Measurements from ENCODE around the gene CD2AP.

Gene CD2AP

GRCh38 chr6:47495207-47495606 lies 17.6 kb downstream of the CD2AP start:
- Histone ChIP-seq H2AFZ (ENCODE audit: low read depth) (no peak overlapping the region), H3K79me2 (ENCODE audit: insufficient read depth, low read depth) (peaks cover 95% of the 10 kb centered on the region), H3K27me3 (ENCODE audit: insufficient read depth, low read depth) (no peaks in the 10 kb centered on the region), H3K4me1 (ENCODE audit: low read depth, poor library complexity, severe bottlenecking) (no peaks in the 10 kb centered on the region), H3K36me3 (ENCODE audit: insufficient read depth) (no peaks in the 10 kb centered on the region), H3K27ac (no peak overlapping the region), H3K9ac (no peak overlapping the region), H4K20me1 (ENCODE audit: insufficient read depth) (peaks cover 4% of the 10 kb centered on the region), H3K4me2 (no peak overlapping the region), H3K4me3 (IDR thresholded peaks at IDR 0.05; ENCODE audit: insufficient read depth, low read depth, low read length) (no peak overlapping the region)
- TF ChIP-seq CTCF (conservative IDR thresholded peaks at IDR 0.05; ENCODE audit: low read depth, low read length), result no peak

DNA sequence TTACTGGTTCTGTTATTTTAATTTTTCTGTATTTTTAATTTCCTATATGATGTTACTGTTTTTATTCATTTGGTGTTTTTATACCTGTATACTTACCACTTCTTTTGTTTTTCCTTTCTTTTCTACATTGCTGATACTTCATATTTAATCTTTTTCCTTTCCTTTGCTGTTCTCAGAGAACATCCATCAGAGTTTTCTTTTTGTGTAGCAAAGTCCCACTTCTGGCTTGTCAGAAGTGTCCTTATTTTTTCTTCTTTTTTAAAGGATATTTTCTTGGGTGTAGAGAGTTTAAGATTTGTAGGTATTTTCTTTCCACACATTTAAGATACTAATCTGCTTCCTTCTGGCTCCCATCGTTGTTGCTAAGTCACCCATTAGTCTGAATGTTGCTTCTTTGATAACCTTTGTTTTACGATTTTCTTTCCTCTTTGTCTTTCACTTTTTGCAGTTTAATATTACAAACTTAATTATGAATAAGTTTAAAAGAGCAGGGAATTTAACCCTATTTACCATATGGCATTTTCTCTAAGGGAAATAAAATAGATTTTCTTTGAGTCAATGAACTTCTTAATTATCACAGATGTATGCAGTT lies 18.5 kb downstream of the CD2AP start:
- H3K4me1 ChIP-seq (ENCODE audit: low read depth, poor library complexity, severe bottlenecking), result peaks cover 1% of the 10 kb centered on the region
- H4K20me1 ChIP-seq (ENCODE audit: insufficient read depth), result peaks cover 4% of the 10 kb centered on the region
- H3K4me2 ChIP-seq, result no peak overlapping the region
- no peak overlapping the region for H3K9ac ChIP-seq
- no peaks in the 10 kb centered on the region for H3K36me3 ChIP-seq (ENCODE audit: insufficient read depth)
- TF ChIP-seq CTCF (conservative IDR thresholded peaks at IDR 0.05; ENCODE audit: low read depth, low read length), result no peak
- H3K4me3 ChIP-seq (IDR thresholded peaks at IDR 0.05; ENCODE audit: insufficient read depth, low read depth, low read length), result no peak overlapping the region
- H3K27me3 ChIP-seq (ENCODE audit: insufficient read depth, low read depth), result no peaks in the 10 kb centered on the region
- no peak overlapping the region for H2AFZ ChIP-seq (ENCODE audit: low read depth)
- H3K27ac ChIP-seq, result no peak overlapping the region
- peaks cover 90% of the 10 kb centered on the region for H3K79me2 ChIP-seq (ENCODE audit: insufficient read depth, low read depth)

- no peaks in the 10 kb centered on the region for H3K36me3 ChIP-seq (ENCODE audit: insufficient read depth)
- no peak for TF ChIP-seq CTCF (conservative IDR thresholded peaks at IDR 0.05; ENCODE audit: low read depth, low read length)
- H3K27me3 ChIP-seq (ENCODE audit: insufficient read depth, low read depth), result no peaks in the 10 kb centered on the region
- peaks cover 91% of the 10 kb centered on the region for H3K79me2 ChIP-seq (ENCODE audit: insufficient read depth, low read depth)
- H3K9ac ChIP-seq, result no peak overlapping the region
- H4K20me1 ChIP-seq (ENCODE audit: insufficient read depth), result peaks cover 4% of the 10 kb centered on the region; the same call in 1 of the 2 replicates
- H3K4me1 ChIP-seq (ENCODE audit: low read depth, poor library complexity, severe bottlenecking), result peaks cover 11% of the 10 kb centered on the region
- no peak overlapping the region for H2AFZ ChIP-seq (ENCODE audit: low read depth)
- H3K4me2 ChIP-seq, result no peak overlapping the region
- no peak overlapping the region for H3K4me3 ChIP-seq (IDR thresholded peaks at IDR 0.05; ENCODE audit: insufficient read depth, low read depth, low read length)
- H3K27ac ChIP-seq, result no peak overlapping the region
Measured at GRCh38 chr6:47496935-47497579, 19.5 kb downstream of the CD2AP start.

GRCh38 chr6:47502920-47503319 lies 25.3 kb downstream of the CD2AP start:
- Histone ChIP-seq H3K79me2 (ENCODE audit: insufficient read depth, low read depth) (peaks cover 48% of the 10 kb centered on the region; the same call in 1 of the 2 replicates), H3K9ac (no peak overlapping the region), H3K4me3 (IDR thresholded peaks at IDR 0.05; ENCODE audit: insufficient read depth, low read depth, low read length) (no peak overlapping the region), H2AFZ (ENCODE audit: low read depth) (no peak overlapping the region), H3K4me1 (ENCODE audit: low read depth, poor library complexity, severe bottlenecking) (peaks cover 11% of the 10 kb centered on the region), H4K20me1 (ENCODE audit: insufficient read depth) (no peaks in the 10 kb centered on the region), H3K27me3 (ENCODE audit: insufficient read depth, low read depth) (no peaks in the 10 kb centered on the region), H3K4me2 (no peak overlapping the region), H3K36me3 (ENCODE audit: insufficient read depth) (no peaks in the 10 kb centered on the region), H3K27ac (no peak overlapping the region)
- no peak for TF ChIP-seq CTCF (conservative IDR thresholded peaks at IDR 0.05; ENCODE audit: low read depth, low read length)
